ENCODE results near the gene HDLBP. TPM values are rescaled to one million over a fixed set of nuclear protein-coding genes. Genes with fewer than 3 reads are reported as not detected.

HDLBP gene
- total RNA-seq, 2 donors from 2014 or later: 274 to 287 TPM

- Histone ChIP-seq H3K27ac (no peak overlapping the region), H3K4me3 (no peak overlapping the region), H3K36me3 (peaks cover 83% of the 10 kb centered on the region), H3K4me1 (peaks cover 0 to 7% of the 10 kb centered on the region in 2 donors), H3K27me3 (no peaks in the 10 kb centered on the region), H3K9me3 (no peaks in the 10 kb centered on the region)
- no peak for TF ChIP-seq CTCF (IDR thresholded peaks at IDR 0.05)
- no peak for DNase-seq (ENCODE audit: low spot score)
Observed at GRCh38 chr2:241344925-241345651, 29.6 kb upstream of the HDLBP start.

- no peak for DNase-seq (ENCODE audit: low spot score)
- Histone ChIP-seq H3K27ac (peak overlapping the region in 1 of 2 donors; percentile 11), H3K36me3 (peaks cover 69% of the 10 kb centered on the region), H3K4me1 (peaks cover 0 to 7% of the 10 kb centered on the region in 2 donors), H3K27me3 (no peaks in the 10 kb centered on the region), H3K4me3 (no peak overlapping the region), H3K9me3 (no peaks in the 10 kb centered on the region)
- no peak for TF ChIP-seq CTCF (IDR thresholded peaks at IDR 0.05)
Observed at GRCh38 chr2:241340631-241341163, 25.2 kb upstream of the HDLBP start.

- no peak for TF ChIP-seq CTCF (IDR thresholded peaks at IDR 0.05)
- DNase-seq (ENCODE audit: low spot score): no peak
- no peaks in the 10 kb centered on the region for H3K9me3 ChIP-seq
- H3K27me3 ChIP-seq: no peaks in the 10 kb centered on the region
- H3K27ac ChIP-seq: peak overlapping the region in 1 of 2 donors; percentile 11
- H3K36me3 ChIP-seq: peaks cover 67% of the 10 kb centered on the region
- H3K4me1 ChIP-seq: peaks cover 0 to 7% of the 10 kb centered on the region in 2 donors
- H3K4me3 ChIP-seq: no peak overlapping the region
Observed at GRCh38 chr2:241339839-241340630, 24.6 kb upstream of the HDLBP start.

DNA sequence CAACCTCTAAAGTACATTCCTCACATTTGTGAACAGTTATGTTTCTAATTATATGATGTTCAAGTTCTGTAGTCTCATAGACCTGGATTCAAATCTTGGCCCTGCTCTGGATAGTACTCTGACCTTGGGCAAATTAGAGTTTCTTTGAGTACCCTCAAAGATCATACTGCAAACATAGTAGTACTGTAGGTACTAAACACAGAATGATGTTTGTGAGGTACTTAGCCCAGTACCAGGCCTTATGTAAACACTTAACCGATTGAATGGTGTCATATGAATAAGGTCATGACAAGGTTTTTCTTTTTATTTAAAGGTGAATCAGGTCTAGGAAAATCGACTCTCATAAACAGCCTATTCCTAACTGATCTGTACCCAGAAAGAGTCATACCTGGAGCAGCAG lies 19.3 kb upstream of the HDLBP start:
- H3K4me1 ChIP-seq: no peaks in the 10 kb centered on the region
- peaks cover 34% of the 10 kb centered on the region for H3K36me3 ChIP-seq
- DNase-seq (ENCODE audit: low spot score): no peak
- H3K4me3 ChIP-seq: no peak overlapping the region
- no peaks in the 10 kb centered on the region for H3K9me3 ChIP-seq
- no peak for TF ChIP-seq CTCF (IDR thresholded peaks at IDR 0.05)
- no peaks in the 10 kb centered on the region for H3K27me3 ChIP-seq
- no peak overlapping the region for H3K27ac ChIP-seq

DNA sequence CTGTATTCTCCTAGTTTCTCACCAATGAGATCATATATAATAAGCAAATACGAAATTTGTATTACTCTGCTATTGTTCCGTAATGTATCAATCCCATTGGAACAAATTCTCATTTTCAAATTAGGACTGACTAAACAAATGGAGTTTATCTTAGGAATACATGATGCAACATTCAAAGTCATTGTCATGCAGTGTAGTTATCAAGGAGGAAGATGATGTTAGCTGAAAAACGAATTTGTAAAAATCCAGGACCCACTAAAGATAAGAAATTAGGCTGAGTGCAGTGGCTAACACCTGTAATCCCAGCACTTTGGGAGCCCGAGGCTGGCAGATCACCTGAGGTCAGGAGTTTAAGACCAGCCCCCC lies 15.1 kb upstream of the HDLBP start:
- Histone ChIP-seq H3K4me1 (no peaks in the 10 kb centered on the region), H3K9me3 (no peaks in the 10 kb centered on the region), H3K4me3 (no peak overlapping the region), H3K36me3 (peaks cover 31% of the 10 kb centered on the region), H3K27me3 (no peaks in the 10 kb centered on the region), H3K27ac (no peak overlapping the region)
- TF ChIP-seq CTCF (IDR thresholded peaks at IDR 0.05): no peak
- no peak for DNase-seq (ENCODE audit: low spot score)
